Measurements from ENCODE around the gene RFNG. TPM values are rescaled to one million over a fixed set of nuclear protein-coding genes. Genes with fewer than 3 reads are reported as not detected.

Gene RFNG
- total and polyA plus RNA-seq, 2 of the 4 experiments (the other 2 are of a cell fraction): 6.8 to 47.3 TPM

GRCh38 chr17:82028246-82028645 lies 23.4 kb downstream of the RFNG start:
- dilution Hi-C loops (cut with HindIII; ENCODE audit: low sequenced_read_pairs, unreplicated experiment) (no loop called here), in situ Hi-C loops (cut with MboI; ENCODE audit: low sequenced_read_pairs) (no loop called here)
- POLR2A ChIA-PET (ENCODE audit: unreplicated experiment): no interaction called here

More at GRCh38 chr17:82028246-82028645, 23.4 kb downstream of the RFNG start:
- Histone ChIP-seq H3K9ac (ENCODE audit: low read depth, low read length) (no peak overlapping the region), H2BK15ac (ENCODE audit: low read depth, low read length) (no peak overlapping the region), H3K4me3 (ENCODE audit: insufficient read depth, low read depth, low read length) (no peak overlapping the region), H2AFZ (replicated peaks; ENCODE audit: low read length, poor library complexity) (no peak overlapping the region), H3K18ac (ENCODE audit: low read depth, low read length) (no peak overlapping the region), H3K36me3 (ENCODE audit: control insufficient read depth, insufficient read depth, low read length) (peaks cover 2% of the 10 kb centered on the region), H2AK5ac (ENCODE audit: low read depth, low read length) (no peak overlapping the region), H3K4me2 (ENCODE audit: low read depth, low read length) (no peak overlapping the region), H3K27me3 (ENCODE audit: control insufficient read depth, insufficient read depth, low read length) (no peaks in the 10 kb centered on the region), H4K20me1 (ENCODE audit: insufficient read depth, low read length) (no peaks in the 10 kb centered on the region; the same call in 1 of the 2 replicates), H3K56ac (ENCODE audit: extremely low read depth, insufficient read depth, low read length) (no peak overlapping the region), H4K5ac (ENCODE audit: low read depth, low read length) (no peak overlapping the region), H2BK20ac (ENCODE audit: low read depth, low read length) (no peak overlapping the region), H2AK9ac (replicated peaks; ENCODE audit: low read depth, low read length, poor library complexity) (no peak overlapping the region), H3K4ac (ENCODE audit: low read depth, low read length) (no peak overlapping the region), H3K9me1 (ENCODE audit: insufficient read depth, low read length) (no peaks in the 10 kb centered on the region), H3K79me1 (ENCODE audit: low read depth in 1 of 2, low read length in 2 of 2) (peaks cover 5 to 14% of the 10 kb centered on the region in 2 experiments), H4K8ac (ENCODE audit: low read depth in 2 of 2, low read length in 2 of 2) (no peak overlapping the region), H4K91ac (ENCODE audit: insufficient read depth, low read depth, low read length) (no peak overlapping the region), H3K4me1 (ENCODE audit: control insufficient read depth, insufficient read depth, low read length) (peaks cover 9% of the 10 kb centered on the region), H2BK5ac (ENCODE audit: low read depth, low read length, poor library complexity, severe bottlenecking) (no peak overlapping the region), H3K27ac (ENCODE audit: insufficient read depth, low read length) (no peak overlapping the region), H2BK120ac (ENCODE audit: low read depth, low read length) (no peak overlapping the region), H3K9me3 (ENCODE audit: control insufficient read depth, insufficient read depth, low read length) (no peaks in the 10 kb centered on the region), H3K23ac (ENCODE audit: low read depth, low read length) (no peak overlapping the region), H3K14ac (replicated peaks; ENCODE audit: low read depth, low read length) (no peak overlapping the region)
- intact Hi-C loops (cut with micrococcal nuclease): no loop called here
- DNase-seq: no peak
- WGBS, 2 experiments (ENCODE audit: extremely low coverage in 2 of 2, insufficient read length in 1 of 2): 94% methylated on average over 12 of the region's 13 CpGs; no CpG with 5 or more reads in 1 of the 2 experiments
- CTCF ChIA-PET: no interaction called here
- TF ChIP-seq MAFK (IDR thresholded peaks at IDR 0.05; ENCODE audit: low read depth, low read length) (no peak), POLR2A (IDR thresholded peaks at IDR 0.05; ENCODE audit: low read depth, low read length) (no peak), BHLHE40 (IDR thresholded peaks at IDR 0.05; ENCODE audit: low read depth, low read length) (no peak)
- ATAC-seq (ENCODE audit: low read depth): no peak
- no TSS peak for BruUV-seq (replicated peaks)
